ENCODE data around the gene MAMLD1. TPM values are rescaled to one million over a fixed set of nuclear protein-coding genes. Genes with fewer than 3 reads are reported as not detected.
A peak's percentile ranks its signal among the peaks of the same experiment; 100 is the strongest.

MAMLD1 gene
- total RNA-seq, 1 donor from 2014 or later, result 2.5 TPM

DNA sequence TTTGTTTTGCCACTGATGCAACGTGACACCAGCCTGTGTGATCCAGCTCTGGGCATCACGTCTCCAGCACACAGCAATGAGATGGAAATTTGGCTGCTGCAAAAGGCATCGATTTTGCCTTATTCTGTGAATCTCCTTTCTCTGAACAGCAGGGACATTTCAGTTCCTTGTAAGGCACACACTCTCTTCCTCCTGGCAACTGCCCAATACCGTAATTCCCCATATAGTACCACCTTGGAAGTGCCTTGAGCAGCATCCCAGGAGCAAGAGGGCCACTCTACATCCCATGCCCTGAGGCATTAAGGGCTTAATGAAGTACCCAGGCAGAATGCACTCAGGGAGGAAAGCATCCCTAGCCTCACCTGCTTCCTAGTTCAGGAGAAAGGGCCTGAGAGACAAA lies 10.5 kb upstream of the MAMLD1 start:
- DNase-seq (ENCODE audit: low read depth), result no peak
- H3K4me3 ChIP-seq (ENCODE audit: low read depth, low read length), result no peak overlapping the region

DNA sequence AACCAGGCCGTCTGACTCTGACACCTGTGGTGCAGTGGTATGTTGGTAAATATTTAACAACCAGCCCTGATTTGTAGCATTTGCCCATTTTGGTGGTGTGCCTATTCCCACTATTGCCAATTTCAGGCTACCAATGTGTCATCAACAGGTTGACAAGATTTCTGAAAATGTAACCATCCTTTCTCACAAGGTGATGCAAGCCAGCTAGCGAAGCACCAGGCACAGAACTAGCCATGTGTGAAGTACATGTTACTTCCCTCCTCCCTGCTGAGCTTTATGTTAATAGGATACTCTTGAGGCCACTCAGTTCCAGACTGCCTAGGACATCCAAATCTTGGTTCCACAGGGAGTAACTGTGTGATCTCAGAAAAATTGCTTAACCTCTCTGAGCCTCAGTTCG lies 7.2 kb upstream of the MAMLD1 start:
- TF ChIP-seq, protein P1, sequence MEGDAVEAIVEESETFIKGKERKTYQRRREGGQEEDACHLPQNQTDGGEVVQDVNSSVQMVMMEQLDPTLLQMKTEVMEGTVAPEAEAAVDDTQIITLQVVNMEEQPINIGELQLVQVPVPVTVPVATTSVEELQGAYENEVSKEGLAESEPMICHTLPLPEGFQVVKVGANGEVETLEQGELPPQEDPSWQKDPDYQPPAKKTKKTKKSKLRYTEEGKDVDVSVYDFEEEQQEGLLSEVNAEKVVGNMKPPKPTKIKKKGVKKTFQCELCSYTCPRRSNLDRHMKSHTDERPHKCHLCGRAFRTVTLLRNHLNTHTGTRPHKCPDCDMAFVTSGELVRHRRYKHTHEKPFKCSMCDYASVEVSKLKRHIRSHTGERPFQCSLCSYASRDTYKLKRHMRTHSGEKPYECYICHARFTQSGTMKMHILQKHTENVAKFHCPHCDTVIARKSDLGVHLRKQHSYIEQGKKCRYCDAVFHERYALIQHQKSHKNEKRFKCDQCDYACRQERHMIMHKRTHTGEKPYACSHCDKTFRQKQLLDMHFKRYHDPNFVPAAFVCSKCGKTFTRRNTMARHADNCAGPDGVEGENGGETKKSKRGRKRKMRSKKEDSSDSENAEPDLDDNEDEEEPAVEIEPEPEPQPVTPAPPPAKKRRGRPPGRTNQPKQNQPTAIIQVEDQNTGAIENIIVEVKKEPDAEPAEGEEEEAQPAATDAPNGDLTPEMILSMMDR (conservative IDR thresholded peaks at IDR 0.05; ENCODE audit: low read depth, low read length), result no peak
- H3K4me3 ChIP-seq (ENCODE audit: low read depth, low read length), result no peak overlapping the region
- DNase-seq (ENCODE audit: low read depth), result no peak

More for the DNA sequence above, 10.5 kb upstream of the MAMLD1 start:
- TF ChIP-seq, protein P1 (conservative IDR thresholded peaks at IDR 0.05; ENCODE audit: low read depth, low read length), result no peak

DNA sequence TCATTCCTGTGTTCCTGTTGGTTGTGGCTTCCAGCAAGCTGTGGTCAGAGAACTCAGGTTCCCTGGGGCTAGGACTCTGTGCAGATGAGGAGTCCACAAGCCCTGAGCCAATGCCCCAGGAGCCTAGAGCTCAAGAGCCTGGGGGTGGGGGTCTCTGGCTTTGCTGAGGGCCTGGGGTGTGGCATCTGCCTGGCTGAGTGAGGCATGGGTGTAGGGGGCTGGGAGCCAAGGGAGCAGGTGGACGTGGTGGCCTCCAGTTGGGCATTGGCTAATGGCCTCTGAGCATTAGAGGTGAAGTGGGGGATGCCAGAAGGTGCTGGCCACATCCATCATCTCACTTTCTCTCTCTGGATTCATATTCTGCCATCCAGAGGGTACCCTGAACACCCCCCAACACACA lies 5.3 kb upstream of the MAMLD1 start:
- TF ChIP-seq, protein P1 (conservative IDR thresholded peaks at IDR 0.05; ENCODE audit: low read depth, low read length), result no peak
- no peak overlapping the region for H3K4me3 ChIP-seq (ENCODE audit: low read depth, low read length)
- DNase-seq (ENCODE audit: low read depth), result no peak

DNA sequence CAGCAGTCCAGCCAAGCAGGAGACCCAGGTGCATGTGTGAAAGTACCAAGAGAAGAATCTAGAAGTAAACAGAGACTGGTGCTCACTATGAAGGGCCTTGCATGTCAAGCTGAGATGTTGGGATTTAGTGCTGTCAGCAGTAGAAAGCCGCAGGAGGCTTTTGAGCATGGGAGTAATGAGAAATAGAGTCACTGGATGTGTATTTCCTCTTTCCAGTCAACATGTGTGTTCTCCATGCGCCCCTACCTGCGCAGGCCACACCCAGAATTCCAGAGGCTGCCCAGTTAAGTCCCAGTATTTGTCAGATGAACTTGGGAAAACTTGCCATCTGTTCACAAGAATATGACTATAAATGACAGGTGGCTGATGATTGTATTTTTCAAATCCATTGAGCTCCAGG lies 4.5 kb upstream of the MAMLD1 start:
- no peak for DNase-seq (ENCODE audit: low read depth)
- TF ChIP-seq, protein P1 (conservative IDR thresholded peaks at IDR 0.05; ENCODE audit: low read depth, low read length), result no peak
- no peak overlapping the region for H3K4me3 ChIP-seq (ENCODE audit: low read depth, low read length)

DNA sequence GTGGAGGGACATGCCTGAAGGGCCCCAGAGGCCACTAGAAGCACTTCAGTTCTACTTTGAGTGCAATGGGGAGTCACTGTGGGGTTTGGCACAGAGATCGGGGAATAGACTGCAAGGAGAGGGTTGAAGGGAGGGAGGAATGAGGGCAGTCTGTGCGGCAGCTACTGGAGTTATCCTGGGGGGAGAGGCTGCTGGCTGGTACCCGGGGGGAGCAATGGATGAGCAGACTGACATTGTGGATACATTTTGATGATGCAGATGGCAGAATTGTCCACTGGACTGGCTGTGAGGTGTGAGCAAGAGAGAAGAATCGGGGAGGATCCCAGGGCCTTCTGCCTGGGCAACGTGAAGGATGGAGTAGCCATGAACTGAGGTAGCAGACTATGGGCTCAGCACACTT lies 2.8 kb upstream of the MAMLD1 start:
- DNase-seq (ENCODE audit: low read depth), result no peak
- TF ChIP-seq, protein P1 (conservative IDR thresholded peaks at IDR 0.05; ENCODE audit: low read depth, low read length), result no peak
- no peak overlapping the region for H3K4me3 ChIP-seq (ENCODE audit: low read depth, low read length)

DNA sequence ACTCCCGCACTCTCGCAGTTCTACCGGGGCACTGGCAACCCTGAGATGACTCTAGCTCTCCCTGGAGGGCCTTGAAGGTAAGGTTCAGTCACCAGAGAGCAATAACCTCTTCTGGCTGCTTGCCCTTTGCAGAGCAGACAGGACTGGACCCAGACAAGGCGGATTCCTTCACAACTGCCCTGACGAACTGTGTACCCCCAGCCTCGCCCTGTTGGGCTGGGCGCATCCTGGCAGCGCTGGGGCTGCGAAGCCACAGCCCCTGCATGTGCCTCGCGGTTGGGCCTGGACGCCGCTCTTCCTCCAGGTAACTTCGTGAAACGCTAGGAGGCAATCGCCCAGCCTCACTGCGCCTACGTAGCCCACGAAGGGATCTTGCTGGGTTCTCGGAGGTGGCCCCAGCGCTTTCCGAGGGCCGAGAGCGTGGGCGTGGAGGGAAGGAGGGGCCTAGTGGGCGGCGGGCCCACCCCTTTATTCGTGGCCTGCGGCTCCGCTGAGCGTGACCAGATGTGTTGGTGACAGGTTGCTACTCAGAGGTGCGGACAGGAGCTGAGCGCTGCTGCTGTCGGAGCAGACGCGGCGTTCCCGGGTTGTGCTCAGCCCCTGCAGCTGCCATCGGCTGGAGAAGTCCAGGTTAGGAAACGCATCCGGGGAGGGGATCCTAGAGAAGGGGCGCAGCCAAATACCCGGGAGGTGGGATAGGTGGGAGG lies 1.9 kb upstream of the MAMLD1 start:
- peak overlapping the region; percentile 65 for H3K4me3 ChIP-seq (ENCODE audit: low read depth, low read length)
- TF ChIP-seq, protein P1 (conservative IDR thresholded peaks at IDR 0.05; ENCODE audit: low read depth, low read length), result peak; percentile 49
- DNase-seq (ENCODE audit: low read depth), result no peak

DNA sequence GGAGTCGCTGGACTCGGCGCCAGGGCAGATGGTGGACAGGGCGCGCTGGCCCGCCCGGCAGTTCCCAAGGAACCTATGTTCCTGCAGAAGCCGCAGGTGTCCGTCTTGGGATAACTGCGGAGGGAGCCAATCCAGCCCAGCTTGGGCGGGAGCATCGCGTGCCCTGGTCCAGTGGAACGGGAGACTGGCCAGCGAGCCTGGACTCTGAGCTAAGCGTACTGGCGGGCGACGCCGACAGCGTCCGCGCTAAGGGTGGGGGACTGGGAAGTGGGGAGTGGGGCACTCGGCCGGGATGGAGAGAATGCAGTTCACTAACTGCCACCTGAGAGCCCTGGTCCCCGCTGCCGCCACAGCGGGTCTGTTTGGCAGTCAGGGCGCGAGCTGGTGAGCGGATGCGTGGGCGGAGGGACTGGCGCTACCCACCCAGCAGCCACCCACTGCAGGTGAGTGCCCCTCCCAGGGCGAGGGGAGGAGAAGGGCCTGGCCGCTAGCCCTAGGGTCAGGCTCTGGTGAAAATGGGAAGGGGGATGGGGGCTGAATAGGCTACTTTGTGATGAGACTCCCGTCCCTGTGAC lies 1.3 kb upstream of the MAMLD1 start:
- DNase-seq (ENCODE audit: low read depth), result no peak
- TF ChIP-seq, protein P1 (conservative IDR thresholded peaks at IDR 0.05; ENCODE audit: low read depth, low read length), result no peak
- peak overlapping the region; percentile 65 for H3K4me3 ChIP-seq (ENCODE audit: low read depth, low read length)
